Fibroblast of villous mesenchyme (primary cell): ENCODE measurements around the gene ZNF148. TPM values are rescaled to one million over a fixed set of nuclear protein-coding genes. Genes with fewer than 3 reads are reported as not detected.

Experiments
- DNase-seq: peaks from one replicate; pipeline ENCODE4 v3.0.0-alpha.2; 2010; ENCODE audit warnings: low read depth
- H3K4me3 ChIP-seq: 2 replicates; pipeline ENCODE4 v1.5.1; 2011; ENCODE audit warnings: low read depth, mild to moderate bottlenecking, low read length
- small RNA-seq: library from RNA; depleted of rRNA; stranded (forward); fragments of <200 nt; gene quantifications from one replicate; pipeline ENCODE3, GENCODE V24; 2012
- total RNA-seq: library from RNA; depleted of rRNA; stranded (reverse); fragments of >200 nt; gene quantifications from 2 replicates; pipeline ENCODE4 v1.2.3, GENCODE V29; 2012
- TF ChIP-seq, protein P1 (sequence below): IDR thresholded peaks from 2 replicates; pipeline ENCODE4 v1.5.1; 2012; ENCODE audit warnings: low read depth, mild to moderate bottlenecking, low read length; ENCODE audit not compliant: insufficient read depth

The ZNF148 gene
- total RNA-seq, 1 donor = 42.7 TPM

DNA sequence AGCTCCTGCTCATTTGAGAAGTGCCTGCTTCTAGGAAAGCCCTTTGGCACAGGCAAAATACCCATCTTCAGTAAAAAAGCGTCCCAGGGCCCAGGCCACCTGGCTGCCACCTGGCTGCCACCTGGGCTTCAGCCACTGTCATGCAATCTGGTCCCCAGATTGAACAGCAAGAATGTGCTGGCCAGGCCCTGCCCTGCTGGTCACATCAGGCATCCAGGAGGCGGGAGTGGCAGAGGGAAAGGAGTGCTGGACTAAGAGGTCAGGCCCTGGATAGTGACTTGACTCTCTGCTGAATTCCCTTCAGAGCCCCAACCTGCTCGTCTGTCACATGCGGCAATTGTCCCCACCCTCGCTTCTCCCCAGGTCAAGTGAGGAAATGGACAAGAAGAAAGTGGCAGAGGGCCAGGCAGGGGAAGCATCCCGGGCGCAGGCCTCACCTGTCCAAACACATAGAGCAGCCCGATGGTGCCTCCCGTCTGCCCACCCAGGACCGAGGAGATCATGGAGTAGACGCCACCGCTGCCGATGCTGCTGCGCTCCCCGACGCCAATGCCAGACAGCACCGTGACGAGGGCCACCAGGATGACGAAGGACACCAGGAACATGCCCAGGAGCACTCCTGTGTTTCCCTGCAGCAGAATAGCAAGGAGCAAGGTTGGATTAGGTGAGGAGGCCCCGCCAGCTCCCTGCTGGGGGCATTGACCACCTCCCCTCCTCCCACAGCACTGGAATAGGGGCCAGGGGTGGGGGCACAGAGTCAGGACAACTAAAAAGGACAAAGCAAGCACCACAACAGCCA, 188.1 kb downstream of the ZNF148 start:
- TF ChIP-seq, protein P1, sequence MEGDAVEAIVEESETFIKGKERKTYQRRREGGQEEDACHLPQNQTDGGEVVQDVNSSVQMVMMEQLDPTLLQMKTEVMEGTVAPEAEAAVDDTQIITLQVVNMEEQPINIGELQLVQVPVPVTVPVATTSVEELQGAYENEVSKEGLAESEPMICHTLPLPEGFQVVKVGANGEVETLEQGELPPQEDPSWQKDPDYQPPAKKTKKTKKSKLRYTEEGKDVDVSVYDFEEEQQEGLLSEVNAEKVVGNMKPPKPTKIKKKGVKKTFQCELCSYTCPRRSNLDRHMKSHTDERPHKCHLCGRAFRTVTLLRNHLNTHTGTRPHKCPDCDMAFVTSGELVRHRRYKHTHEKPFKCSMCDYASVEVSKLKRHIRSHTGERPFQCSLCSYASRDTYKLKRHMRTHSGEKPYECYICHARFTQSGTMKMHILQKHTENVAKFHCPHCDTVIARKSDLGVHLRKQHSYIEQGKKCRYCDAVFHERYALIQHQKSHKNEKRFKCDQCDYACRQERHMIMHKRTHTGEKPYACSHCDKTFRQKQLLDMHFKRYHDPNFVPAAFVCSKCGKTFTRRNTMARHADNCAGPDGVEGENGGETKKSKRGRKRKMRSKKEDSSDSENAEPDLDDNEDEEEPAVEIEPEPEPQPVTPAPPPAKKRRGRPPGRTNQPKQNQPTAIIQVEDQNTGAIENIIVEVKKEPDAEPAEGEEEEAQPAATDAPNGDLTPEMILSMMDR = peak; percentile 1
- no peak overlapping the region for H3K4me3 ChIP-seq
- no peak for DNase-seq

DNA sequence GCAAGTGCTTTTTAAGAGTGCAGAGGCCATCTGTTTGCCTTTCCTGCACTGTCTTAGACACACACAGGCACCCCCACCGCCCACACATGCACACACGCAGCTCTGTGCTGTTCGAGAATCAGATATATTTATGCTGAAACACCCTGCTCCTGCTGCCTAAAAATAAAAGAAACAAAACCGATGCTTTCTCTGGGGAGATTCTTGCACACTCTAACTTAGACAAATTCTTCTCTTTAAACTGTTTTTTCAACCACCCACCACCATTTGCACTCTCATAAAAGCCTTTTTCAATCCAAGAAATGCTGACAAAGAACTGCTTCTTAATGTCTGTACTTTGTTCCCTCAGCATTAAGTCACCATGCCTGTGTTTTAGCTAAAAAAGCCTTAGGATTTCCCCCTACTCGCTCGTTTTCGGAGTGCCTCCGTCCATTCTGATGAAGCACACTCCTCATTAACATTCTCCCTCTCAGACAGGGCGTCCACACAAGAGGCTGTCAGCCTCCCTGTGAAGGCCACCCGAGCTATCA, 188.8 kb downstream of the ZNF148 start:
- TF ChIP-seq, protein P1 = peak; percentile 2
- peak; percentile 49 for DNase-seq
- H3K4me3 ChIP-seq = no peak overlapping the region

DNA sequence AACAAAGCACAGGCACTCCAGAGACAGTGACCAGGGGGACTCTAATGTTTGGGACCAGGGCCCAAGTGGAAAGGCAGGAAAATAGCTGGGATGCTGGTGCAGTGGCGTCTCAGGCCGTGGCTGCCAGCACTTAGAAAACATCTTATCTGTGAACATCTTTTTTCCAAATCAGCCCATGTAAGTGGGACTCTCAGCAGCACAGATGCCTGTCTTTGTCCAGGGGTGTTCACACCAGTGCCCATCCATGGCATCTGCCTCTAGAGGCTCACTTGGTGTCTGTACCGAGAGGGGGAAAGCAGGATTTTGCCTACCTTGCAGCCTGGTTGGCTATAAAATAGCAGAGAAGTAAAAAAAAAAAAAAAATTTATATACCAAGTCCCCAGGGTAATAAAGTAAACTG, 189.3 kb downstream of the ZNF148 start:
- DNase-seq = no peak
- TF ChIP-seq, protein P1 = no peak
- H3K4me3 ChIP-seq = no peak overlapping the region

DNA sequence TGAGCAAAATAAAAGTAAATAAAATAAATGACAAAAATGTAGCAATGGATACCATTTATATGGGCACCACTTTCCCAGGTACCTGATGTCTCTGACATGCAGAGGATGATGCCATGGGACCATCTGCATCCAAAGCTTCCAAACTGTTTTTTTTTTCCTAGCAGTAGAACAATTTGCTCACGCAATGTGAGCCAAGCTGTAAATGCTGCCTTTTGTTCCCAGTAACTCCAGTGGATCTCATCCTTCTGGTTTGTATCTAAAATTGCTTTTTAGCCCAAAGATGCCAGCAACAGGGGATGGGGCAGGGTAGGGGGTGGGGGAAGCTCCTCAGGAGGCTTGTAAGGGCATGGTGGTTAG, 195.3 kb downstream of the ZNF148 start:
- TF ChIP-seq, protein P1 = no peak
- H3K4me3 ChIP-seq = no peak overlapping the region

DNA sequence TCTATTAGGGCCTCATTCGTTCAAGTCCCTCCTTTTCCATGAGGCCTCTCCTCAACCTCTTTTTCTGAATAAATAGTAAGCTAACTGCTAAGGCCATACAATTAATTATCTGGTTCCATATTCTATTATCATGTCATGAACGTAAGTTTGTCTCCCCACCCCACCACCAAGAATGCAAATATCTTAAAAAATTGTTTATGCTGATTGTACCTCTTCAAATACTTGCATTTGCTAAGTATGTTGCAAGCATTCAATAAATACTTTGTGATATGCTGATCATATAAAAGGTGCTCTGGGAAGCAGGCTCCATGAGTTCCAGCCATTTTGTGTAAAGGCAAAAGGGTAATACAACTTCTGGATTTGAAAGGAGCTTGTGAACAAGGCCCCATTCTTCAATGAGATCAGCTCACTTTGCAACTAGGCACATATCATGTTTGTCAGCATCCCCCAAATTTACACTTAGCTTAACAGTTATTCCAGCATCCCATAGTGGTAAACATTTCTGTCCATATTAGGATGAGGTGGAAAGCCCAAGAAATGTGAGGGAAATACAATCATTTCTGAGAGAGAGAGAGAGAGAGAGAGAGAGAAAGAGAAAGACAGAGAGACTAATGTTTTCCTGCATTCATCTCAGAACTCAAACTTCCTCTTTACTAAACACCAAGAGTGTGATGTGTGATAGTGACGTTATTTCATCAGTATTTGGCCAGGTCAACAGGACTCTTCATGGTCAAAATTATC, 195.8 kb downstream of the ZNF148 start:
- H3K4me3 ChIP-seq = no peak overlapping the region
- no peak for DNase-seq
- TF ChIP-seq, protein P1 = no peak

More for the DNA sequence above, 195.3 kb downstream of the ZNF148 start:
- no peak for DNase-seq

DNA sequence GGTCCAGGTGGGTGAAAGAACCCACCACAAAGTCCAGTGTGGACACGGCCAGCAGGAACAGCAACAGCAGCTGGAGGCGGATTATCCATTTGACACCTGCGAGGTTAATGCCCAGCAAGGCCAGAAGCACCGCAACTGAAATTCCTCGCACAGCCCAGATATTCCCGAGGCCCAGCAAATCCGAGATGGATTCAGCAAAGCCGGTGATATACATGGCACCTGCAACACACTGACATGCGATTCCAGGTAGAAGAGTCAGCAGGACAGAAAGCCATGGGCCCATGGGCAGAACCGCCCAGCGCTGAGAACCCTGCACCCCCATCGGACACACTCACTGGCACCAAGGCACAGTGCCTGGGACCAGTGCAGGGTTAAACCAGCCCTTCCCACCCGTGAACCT, 197.4 kb downstream of the ZNF148 start:
- TF ChIP-seq, protein P1 = no peak

More for the DNA sequence above, 197.4 kb downstream of the ZNF148 start:
- H3K4me3 ChIP-seq = no peak overlapping the region
- no peak for DNase-seq

Small RNA genes within 50 kb of the gene (small RNA-seq; reads per million reads assigned to genes)
- not detected for gene RNU6-232P

Other genes with a start within 250 kb of the ZNF148 start
- gene SLC12A8, start 162.6 kb downstream of the ZNF148 start, total RNA-seq = 33.2 and 37.6 TPM in 2 replicates
- 34.8 and 37.6 TPM in 2 replicates for gene SNX4, start 144.9 kb upstream of the ZNF148 start, total RNA-seq
- gene OSBPL11, start 220.2 kb upstream of the ZNF148 start, total RNA-seq = 8.4 and 11.2 TPM in 2 replicates